Upper lobe of left lung (tissue), 4 donors: ENCODE results near the gene RGCC.
"Not testable (repeated sequence)": the region's sequence is repeated elsewhere in the genome, so short reads cannot be mapped to it uniquely, and the experiment has no call there.

Experiments used
- POLR2AphosphoS5 ChIP-seq, 2 donors: sonication (generic); formaldehyde crosslinking; IDR thresholded peaks; one replicate each; pipeline ENCODE4 v1.5.1; 2017; ENCODE audit warnings: antibody characterized with exemption in 2 of 2
- TF ChIP-seq, protein P1 (sequence below), 6 experiments: fragments of 450-650 bp in 4 of 6; fragments of 200-600 bp in 2 of 6; sonication (generic) in 2 of 6; IDR thresholded peaks; one replicate each; pipeline ENCODE4 v1.5.1; 2016 to 2019; ENCODE audit warnings: antibody characterized with exemption in 6 of 6

DNA sequence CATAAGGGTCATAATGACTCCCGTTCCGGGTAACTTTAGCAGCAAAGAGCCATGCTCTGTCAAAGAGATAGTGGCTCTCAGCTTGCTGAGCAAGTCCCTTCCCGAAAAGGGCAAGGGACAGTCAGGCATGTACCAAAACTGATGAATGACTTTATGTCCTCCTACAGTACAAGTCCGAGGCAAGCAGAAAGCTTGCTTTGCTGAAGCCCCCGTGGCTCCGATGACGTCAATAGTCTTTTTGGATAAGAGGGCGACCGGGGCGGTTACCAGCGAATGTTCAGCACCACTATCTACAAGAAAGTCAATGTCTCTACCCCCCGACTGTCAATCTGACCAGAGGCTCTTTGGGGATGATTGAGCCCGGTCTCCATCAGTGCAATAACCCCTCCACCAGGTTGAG is 34.1 kb upstream of the RGCC start:
- not testable (repeated sequence) for TF ChIP-seq POLR2AphosphoS5 (IDR thresholded peaks at IDR 0.05)
- TF ChIP-seq, protein P1, sequence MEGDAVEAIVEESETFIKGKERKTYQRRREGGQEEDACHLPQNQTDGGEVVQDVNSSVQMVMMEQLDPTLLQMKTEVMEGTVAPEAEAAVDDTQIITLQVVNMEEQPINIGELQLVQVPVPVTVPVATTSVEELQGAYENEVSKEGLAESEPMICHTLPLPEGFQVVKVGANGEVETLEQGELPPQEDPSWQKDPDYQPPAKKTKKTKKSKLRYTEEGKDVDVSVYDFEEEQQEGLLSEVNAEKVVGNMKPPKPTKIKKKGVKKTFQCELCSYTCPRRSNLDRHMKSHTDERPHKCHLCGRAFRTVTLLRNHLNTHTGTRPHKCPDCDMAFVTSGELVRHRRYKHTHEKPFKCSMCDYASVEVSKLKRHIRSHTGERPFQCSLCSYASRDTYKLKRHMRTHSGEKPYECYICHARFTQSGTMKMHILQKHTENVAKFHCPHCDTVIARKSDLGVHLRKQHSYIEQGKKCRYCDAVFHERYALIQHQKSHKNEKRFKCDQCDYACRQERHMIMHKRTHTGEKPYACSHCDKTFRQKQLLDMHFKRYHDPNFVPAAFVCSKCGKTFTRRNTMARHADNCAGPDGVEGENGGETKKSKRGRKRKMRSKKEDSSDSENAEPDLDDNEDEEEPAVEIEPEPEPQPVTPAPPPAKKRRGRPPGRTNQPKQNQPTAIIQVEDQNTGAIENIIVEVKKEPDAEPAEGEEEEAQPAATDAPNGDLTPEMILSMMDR (IDR thresholded peaks at IDR 0.05): not testable (repeated sequence)
